Epidermal melanocyte (primary cell): ENCODE measurements around the gene GATA3.

Source experiments
- DNase-seq: peaks from one replicate; pipeline ENCODE4 v3.0.0; 2011; ENCODE audit warnings: low spot score; ENCODE audit not compliant: insufficient read length

The GATA3 gene

DNA sequence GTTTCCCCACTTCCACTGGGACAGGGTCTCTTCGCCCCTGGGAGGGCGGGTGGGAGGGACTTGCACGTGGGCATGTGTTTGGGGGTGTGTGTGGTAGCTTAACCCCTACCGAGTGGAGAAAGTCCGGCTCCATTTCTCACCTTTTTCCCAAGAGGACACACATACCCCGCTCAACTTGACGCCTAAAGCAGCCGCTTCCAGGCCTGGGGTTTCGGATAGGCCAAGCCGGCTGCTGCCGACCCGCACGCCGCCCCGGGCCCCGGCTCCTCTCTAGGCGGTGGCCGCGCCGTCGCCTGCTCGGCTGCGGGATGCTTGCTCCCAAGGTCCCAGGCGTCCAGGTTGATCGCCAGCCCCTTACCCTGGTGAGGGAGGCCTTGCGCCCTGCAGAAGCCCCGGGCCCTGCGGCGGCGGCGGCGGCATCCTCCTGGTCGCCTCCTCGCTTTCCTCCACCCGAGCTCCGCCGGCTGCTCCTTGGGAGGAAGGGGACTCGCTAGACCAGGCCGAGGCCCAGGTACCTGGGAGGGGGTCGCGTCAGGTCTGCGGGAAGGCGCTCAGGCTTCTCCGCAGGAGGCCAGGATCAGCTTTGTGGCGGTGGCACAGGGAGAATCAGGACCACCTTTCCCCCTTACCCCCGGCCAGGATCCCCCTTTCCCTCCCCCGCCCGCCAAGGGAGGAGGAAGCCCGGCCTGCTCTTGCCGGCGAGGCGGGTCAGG, 3.2 kb upstream of the GATA3 start:
- DNase-seq: no peak

DNA sequence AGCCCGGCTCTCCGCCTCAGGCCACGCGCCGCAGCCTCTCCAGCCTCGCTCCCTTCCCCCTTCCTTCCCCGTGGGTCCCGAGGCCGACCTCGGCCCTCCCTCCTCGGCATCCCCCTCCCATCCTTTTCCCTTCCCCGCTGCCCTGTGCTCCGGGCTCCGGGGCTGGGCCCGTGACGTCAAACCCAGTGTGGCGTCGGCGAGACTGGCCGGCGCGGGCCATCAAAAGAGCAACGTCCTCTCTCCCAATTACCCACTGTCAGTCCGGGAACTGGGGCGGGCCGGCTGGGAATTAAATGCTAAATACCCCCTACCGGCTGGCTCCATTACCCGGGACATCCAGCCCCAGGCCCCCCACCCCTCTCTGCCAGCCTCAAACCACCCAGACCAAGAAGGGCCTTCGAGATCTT, 2.6 kb upstream of the GATA3 start:
- DNase-seq: no peak

DNA sequence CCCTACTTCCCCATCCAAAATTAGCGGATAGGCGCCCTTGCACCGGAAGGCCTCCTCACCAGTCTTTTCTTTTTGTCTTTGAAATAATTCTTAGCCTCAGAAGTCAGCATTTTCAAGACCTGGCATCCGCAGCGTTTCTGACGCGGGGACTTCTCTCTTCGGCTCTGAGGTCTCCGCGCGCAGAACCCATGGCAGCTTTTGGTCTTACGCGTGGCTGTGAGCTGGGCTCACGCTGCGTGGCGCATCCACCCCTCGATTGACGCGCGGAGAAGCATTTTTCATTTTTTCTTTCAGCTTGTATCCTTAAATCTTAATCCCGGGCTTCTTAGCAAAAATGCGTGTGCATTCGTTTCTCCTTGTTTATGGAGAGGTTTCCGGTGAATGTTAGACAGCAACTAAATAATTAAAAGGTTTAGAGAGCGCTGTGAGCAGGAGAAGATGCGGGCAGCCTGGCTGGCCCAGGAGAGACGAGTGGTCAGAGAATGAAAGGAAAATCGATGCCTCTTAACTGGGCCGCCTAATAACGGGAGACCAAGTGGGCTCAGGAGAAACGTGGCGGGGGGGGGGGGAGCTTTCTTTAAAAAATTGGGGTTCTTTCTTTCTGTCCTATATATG, 2.0 kb upstream of the GATA3 start:
- DNase-seq: no peak

- no peak for DNase-seq
Observed at GRCh38 chr10:8052956-8053445, 1.5 kb upstream of the GATA3 start.

GRCh38 chr10:8053446-8054243, 843 bp upstream of the GATA3 start:
- DNase-seq: no peak

GRCh38 chr10:8054244-8054493, 319 bp upstream of the GATA3 start:
- no peak for DNase-seq

- DNase-seq: no peak
Observed at GRCh38 chr10:8055420-8056349, 1.2 kb downstream of the GATA3 start.

- DNase-seq: no peak
Observed at GRCh38 chr10:8056378-8056777, 1.9 kb downstream of the GATA3 start.

GRCh38 chr10:8056871-8057331, 2.4 kb downstream of the GATA3 start:
- no peak for DNase-seq

GRCh38 chr10:8057636-8058273, 3.3 kb downstream of the GATA3 start:
- no peak for DNase-seq

DNA sequence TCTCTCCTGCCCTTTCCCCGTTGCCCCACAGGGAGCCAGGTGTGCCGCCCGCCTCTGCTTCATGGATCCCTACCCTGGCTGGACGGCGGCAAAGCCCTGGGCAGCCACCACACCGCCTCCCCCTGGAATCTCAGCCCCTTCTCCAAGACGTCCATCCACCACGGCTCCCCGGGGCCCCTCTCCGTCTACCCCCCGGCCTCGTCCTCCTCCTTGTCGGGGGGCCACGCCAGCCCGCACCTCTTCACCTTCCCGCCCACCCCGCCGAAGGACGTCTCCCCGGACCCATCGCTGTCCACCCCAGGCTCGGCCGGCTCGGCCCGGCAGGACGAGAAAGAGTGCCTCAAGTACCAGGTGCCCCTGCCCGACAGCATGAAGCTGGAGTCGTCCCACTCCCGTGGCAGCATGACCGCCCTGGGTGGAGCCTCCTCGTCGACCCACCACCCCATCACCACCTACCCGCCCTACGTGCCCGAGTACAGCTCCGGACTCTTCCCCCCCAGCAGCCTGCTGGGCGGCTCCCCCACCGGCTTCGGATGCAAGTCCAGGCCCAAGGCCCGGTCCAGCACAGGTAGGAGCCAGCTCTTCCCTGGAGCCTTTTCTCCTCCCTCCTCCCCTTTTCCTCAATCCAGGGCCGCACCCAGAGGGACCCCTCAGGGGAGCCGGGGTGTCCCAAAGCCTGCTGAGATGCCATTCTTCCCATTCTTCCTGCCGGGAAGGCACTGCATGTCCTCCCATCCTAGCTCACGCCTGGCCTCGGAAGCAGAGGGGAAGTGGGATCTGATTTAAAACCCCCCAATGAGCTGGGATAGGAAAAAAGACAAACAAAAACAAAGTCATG, 4.0 kb downstream of the GATA3 start:
- no peak for DNase-seq

GRCh38 chr10:8059191-8059936, 4.9 kb downstream of the GATA3 start:
- DNase-seq: no peak

DNA sequence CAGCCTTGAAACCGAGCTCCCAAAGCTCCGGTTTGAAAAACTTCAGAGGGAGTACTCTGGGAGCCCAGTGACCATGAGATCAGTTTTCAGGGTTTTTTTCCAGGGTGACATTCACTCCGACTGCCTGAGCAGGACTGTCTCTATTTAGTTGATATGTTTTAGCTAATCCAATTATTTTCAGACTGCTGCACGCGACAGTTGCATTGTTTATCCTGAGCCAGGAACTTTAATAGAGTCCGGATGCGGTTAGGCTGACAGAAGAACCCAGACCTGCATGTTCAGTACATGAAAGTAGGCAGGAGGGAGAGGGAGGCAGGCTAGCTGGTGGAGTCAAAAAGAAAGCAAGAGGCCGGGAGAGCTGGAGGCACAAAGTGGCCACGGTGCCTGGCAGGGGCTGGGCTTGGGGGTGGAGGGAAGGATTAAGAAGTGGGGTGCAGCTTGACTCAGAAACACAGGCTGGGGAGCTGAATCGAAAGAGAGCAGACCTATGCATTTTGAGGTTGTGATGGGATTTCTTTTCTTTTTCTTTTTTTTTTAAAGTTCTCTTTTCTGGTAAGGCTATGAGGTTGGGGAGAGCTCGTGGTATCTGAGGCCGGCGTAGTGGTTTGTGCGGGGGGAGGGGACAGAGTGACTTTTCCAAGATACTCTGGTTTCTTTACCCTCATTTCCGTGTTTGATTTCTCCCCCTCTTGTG, 5.7 kb downstream of the GATA3 start:
- no peak for DNase-seq

DNA sequence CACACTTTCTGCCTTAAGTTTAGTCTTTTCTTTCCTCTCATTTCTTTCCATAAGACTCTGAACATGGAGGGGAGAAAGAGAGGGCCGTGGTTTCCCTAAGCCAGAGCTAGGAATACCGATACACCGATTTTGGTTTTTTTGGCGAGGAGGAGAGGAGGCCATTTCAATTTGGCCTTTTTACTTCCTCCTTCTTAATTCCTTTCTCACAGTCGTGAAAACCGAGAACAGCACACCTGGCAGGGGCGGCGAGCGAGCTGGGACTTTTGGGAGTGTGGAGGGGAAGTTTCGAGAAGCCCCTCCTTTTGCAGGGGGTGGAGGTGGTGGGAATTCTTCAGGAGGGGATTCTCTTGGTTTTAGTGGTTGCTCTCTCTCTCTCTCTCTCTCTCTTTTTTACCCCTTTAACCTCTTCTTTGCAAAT, 6.2 kb downstream of the GATA3 start:
- no peak for DNase-seq

DNA sequence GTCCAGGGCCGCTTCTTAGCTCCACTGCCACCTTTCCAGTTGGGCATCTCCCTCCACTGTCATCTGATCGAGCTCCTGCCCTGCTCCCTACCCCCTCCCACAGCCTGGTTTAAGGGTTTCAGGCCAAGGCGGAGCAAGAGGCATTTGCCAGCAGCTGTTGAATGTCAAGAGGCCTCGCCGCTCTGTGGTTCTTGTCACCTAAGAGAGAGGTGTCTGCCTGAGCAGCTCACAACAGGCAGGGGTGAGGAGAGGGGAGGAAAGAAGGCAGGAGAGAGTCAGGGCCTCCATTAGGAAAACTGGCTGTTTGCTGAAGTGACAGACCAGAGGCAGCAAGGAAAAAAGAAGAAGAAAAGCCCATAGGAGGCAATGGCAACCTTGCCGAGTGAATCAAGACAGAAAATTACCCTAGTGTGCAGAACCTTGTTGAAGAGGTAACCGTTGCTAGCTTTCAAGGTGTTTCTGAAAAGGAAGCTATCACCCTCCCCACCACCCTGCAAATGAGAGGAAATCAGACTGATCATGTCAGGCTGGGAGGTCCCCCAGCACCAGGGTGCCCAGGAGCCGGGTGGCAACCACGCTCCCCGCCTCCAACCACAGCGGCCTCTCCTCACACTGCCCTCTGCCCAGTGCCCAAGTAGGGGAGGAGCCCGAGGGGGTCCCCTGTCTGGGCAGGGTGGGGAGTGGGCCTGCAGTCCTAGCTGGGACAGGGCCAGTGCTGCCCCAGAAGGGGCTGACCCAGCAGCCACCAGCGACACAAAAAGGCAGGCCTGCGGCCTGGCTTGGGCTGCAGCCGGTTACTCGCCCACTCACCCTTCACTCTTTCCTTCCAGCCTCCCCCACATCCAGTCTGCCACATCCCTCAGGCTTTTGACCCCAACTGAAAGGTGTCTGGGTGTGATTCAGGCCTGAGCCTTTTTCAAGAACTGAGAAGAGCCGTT, 7.1 kb downstream of the GATA3 start:
- no peak for DNase-seq

- DNase-seq: no peak
Observed at GRCh38 chr10:8063128-8063908, 8.8 kb downstream of the GATA3 start.

DNA sequence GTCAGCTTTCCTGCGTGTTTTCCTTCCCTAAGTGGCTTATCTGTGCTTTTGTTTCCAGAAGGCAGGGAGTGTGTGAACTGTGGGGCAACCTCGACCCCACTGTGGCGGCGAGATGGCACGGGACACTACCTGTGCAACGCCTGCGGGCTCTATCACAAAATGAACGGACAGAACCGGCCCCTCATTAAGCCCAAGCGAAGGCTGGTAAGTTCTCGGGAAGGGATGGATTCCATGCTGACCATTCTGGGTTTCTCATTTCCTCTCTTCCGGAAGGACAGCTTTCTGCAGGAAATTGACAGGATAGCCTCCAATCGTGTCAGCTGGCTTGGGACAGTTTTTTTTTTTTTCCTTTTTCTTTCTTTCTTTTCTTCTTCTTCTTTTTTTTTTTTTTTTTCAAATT, 9.4 kb downstream of the GATA3 start:
- no peak for DNase-seq
